Parathyroid adenoma (tissue), 2 donors: ENCODE results near the gene ZNF385D.

Experiments
- H2AFZ ChIP-seq: fragments of 300-600 bp; sonication (generic); one replicate; pipeline ENCODE4 v1.7.0; 2017; ENCODE audit warnings: antibody characterized with exemption, mild to moderate bottlenecking
- H3K27ac ChIP-seq: fragments of 300-600 bp; sonication (generic); one replicate; pipeline ENCODE4 v1.7.0; 2017
- H3K27me3 ChIP-seq: fragments of 300-600 bp; sonication (generic); one replicate; pipeline ENCODE4 v1.7.0; 2017; ENCODE audit warnings: low read length; ENCODE audit not compliant: control insufficient read depth, insufficient read depth
- H3K36me3 ChIP-seq: fragments of 300-600 bp; sonication (generic); one replicate; pipeline ENCODE4 v1.7.0; 2017; ENCODE audit warnings: low read length; ENCODE audit not compliant: control insufficient read depth, insufficient read depth
- H3K4me1 ChIP-seq: fragments of 300-600 bp; sonication (generic); one replicate; pipeline ENCODE4 v1.7.0; 2017; ENCODE audit warnings: control low read depth
- H3K4me2 ChIP-seq: fragments of 300-600 bp; sonication (generic); one replicate; pipeline ENCODE4 v1.7.0; 2017; ENCODE audit warnings: low read length
- H3K4me3 ChIP-seq: fragments of 300-600 bp; sonication (generic); one replicate; pipeline ENCODE4 v1.7.0; 2017; ENCODE audit warnings: low read depth, low read length
- H3K79me2 ChIP-seq: fragments of 300-600 bp; sonication (generic); one replicate; pipeline ENCODE4 v1.7.0; 2017; ENCODE audit warnings: control low read depth
- H3K9ac ChIP-seq: fragments of 300-600 bp; sonication (generic); one replicate; pipeline ENCODE4 v1.7.0; 2017; ENCODE audit warnings: mild to moderate bottlenecking
- H3K9me3 ChIP-seq: fragments of 300-600 bp; sonication (generic); one replicate; pipeline ENCODE4 v1.7.0; 2017; ENCODE audit warnings: low read length; ENCODE audit not compliant: control insufficient read depth
- TF ChIP-seq, protein P1 (sequence below): fragments of 300-600 bp; sonication (generic); IDR thresholded peaks from one replicate; pipeline ENCODE4 v1.7.0; 2017; ENCODE audit warnings: antibody characterized with exemption, mild to moderate bottlenecking
- donor health status: primary hyperparathyroidism.

The ZNF385D gene

DNA sequence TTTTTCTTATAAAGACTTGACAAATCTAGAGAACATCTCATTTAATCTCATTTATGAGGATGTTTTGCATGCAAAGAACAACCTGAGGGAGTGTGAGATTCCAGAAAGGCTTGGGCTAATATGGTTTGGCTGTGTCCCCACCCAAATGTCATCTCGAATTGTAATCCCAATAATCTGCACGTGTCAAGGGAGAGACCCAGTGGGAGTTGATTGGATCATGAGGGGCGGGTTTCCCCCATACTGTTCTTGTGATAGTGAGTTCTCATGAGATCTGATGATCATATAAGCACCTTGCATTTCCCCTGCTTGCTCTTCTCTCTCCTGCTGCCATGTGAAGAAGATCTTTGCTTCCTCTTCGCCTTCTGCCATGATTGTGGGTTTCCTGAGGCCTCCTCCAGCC, 103.0 kb downstream of the ZNF385D start:
- Histone ChIP-seq H3K4me1 (no peaks in the 10 kb centered on the region), H3K79me2 (no peaks in the 10 kb centered on the region), H3K4me2 (no peak overlapping the region), H3K4me3 (no peak overlapping the region), H3K36me3 (no peaks in the 10 kb centered on the region), H2AFZ (no peak overlapping the region), H3K9me3 (peaks cover 3% of the 10 kb centered on the region), H3K27ac (no peak overlapping the region), H3K27me3 (no peaks in the 10 kb centered on the region), H3K9ac (no peak overlapping the region)
- TF ChIP-seq, protein P1, sequence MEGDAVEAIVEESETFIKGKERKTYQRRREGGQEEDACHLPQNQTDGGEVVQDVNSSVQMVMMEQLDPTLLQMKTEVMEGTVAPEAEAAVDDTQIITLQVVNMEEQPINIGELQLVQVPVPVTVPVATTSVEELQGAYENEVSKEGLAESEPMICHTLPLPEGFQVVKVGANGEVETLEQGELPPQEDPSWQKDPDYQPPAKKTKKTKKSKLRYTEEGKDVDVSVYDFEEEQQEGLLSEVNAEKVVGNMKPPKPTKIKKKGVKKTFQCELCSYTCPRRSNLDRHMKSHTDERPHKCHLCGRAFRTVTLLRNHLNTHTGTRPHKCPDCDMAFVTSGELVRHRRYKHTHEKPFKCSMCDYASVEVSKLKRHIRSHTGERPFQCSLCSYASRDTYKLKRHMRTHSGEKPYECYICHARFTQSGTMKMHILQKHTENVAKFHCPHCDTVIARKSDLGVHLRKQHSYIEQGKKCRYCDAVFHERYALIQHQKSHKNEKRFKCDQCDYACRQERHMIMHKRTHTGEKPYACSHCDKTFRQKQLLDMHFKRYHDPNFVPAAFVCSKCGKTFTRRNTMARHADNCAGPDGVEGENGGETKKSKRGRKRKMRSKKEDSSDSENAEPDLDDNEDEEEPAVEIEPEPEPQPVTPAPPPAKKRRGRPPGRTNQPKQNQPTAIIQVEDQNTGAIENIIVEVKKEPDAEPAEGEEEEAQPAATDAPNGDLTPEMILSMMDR: no peak

DNA sequence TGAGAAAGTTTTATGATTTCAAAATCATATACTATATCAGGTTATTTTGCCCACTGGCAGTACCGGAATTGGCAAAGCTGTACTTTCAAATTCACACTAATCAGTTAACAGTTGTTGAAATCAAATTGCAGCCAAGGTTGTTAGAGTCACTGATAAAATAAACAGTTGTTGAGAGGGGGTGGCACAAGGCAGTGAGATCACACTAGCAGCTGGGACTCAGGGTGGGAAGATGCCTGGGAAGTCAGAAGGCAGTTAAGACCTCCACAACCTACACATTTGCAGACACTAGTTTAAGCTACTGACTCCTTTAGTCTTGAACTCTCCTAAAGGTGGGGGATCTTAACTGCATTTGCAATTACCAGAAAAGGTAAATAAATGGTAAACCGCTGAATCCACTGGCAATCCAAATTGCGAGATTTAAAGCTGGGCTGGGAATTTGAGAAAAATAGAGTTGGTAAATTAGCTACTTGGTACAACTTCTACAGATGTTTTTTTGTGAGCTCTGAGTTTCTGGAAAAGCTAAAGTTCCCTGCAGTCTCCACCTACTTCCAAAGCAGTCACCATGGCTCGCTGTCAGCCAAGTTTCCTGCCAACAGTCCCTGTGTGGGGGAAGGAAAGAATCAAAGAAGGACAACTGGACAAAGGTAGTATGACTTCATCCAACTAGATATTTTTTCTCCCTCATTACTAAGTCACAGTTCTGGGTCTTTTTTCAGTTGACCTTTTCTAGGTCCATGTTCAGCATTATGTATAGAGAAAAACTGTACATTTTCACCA, 105.7 kb downstream of the ZNF385D start:
- TF ChIP-seq, protein P1: no peak
- Histone ChIP-seq H2AFZ (no peak overlapping the region), H3K9me3 (no peaks in the 10 kb centered on the region), H3K4me2 (no peak overlapping the region), H3K4me1 (no peaks in the 10 kb centered on the region), H3K79me2 (no peaks in the 10 kb centered on the region), H3K27me3 (no peaks in the 10 kb centered on the region), H3K27ac (no peak overlapping the region), H3K4me3 (no peak overlapping the region), H3K36me3 (no peaks in the 10 kb centered on the region), H3K9ac (no peak overlapping the region)

DNA sequence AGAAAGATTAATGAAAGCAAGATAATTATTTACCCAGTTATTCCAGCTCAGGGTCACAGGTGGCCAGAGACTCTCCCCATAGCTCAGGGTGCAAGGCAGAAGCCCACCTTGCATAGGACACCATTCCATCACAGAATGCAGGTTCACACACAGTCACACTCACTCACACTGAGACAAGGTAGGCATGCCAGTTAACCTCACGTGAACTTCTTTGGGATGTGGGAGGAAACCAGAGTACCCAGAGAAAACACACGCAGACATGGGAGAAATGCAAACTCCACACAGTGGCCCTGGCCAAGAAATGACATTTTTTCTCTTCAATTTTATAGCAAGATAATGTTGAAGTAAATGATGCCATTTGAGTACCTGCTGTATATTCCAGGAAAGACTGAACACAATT, 106.7 kb downstream of the ZNF385D start:
- TF ChIP-seq, protein P1: no peak
- no peaks in the 10 kb centered on the region for H3K36me3 ChIP-seq
- no peaks in the 10 kb centered on the region for H3K27me3 ChIP-seq
- no peak overlapping the region for H3K9ac ChIP-seq
- no peaks in the 10 kb centered on the region for H3K4me1 ChIP-seq
- H3K4me2 ChIP-seq: no peak overlapping the region
- no peak overlapping the region for H3K4me3 ChIP-seq
- no peak overlapping the region for H2AFZ ChIP-seq
- H3K9me3 ChIP-seq: no peaks in the 10 kb centered on the region
- H3K27ac ChIP-seq: no peak overlapping the region
- H3K79me2 ChIP-seq: no peaks in the 10 kb centered on the region

DNA sequence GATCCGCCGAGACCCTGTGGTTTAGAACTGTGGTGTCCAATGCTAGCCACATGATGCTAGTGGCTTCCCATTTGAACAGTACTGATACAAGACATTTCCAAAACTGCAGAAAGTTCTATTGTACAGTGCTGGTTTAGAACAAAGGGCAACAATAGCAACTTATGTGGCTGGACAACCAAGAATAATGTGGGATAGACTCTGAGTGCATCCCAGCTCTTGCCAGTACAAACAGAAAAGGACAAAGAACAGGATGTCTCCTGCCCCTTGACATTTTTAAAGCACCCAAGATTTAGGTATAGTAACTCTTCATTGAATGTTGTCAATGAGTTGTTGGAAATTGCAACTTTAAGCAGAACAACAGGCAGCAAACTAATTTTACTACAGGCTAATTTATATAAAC, 107.3 kb downstream of the ZNF385D start:
- Histone ChIP-seq H3K4me2 (no peak overlapping the region), H3K36me3 (no peaks in the 10 kb centered on the region), H3K9me3 (no peaks in the 10 kb centered on the region), H2AFZ (no peak overlapping the region), H3K4me1 (no peaks in the 10 kb centered on the region), H3K9ac (no peak overlapping the region), H3K27ac (no peak overlapping the region), H3K27me3 (no peaks in the 10 kb centered on the region), H3K79me2 (no peaks in the 10 kb centered on the region), H3K4me3 (no peak overlapping the region)
- TF ChIP-seq, protein P1: no peak

DNA sequence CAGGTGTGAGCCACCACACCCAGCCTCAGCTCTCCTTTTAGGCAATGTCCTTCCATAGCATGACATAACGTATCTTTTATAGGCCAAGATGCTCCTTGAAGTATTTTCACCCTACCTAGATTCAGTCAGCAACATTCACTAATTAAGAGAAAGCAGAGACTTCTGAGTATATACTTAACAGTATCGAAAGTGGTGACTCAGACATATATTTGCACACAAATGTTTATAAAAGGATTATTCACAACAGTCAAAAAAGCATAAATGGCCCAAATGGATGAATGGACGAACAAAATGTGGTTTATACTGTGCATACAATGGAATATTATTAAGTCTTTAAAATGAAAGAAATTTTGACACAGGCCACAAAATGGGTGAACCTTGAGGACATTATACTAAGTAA, 108.6 kb downstream of the ZNF385D start:
- Histone ChIP-seq H3K4me2 (no peak overlapping the region), H3K4me3 (no peak overlapping the region), H3K9ac (no peak overlapping the region), H3K36me3 (no peaks in the 10 kb centered on the region), H3K79me2 (no peaks in the 10 kb centered on the region), H3K27ac (no peak overlapping the region), H3K4me1 (no peaks in the 10 kb centered on the region), H3K9me3 (no peaks in the 10 kb centered on the region), H2AFZ (no peak overlapping the region), H3K27me3 (no peaks in the 10 kb centered on the region)
- TF ChIP-seq, protein P1: no peak
